GM18861 (cell line): Measurements from ENCODE around the gene SH3RF3.

ENCODE experiments used
- ATAC-seq: cut with Tn5 transposase; IDR thresholded peaks from one replicate; pipeline ENCODE4 v1.9.1; 2021; ENCODE audit not compliant: unreplicated experiment

SH3RF3 gene

GRCh38 chr2:109402180-109402579, 273.2 kb downstream of the SH3RF3 start:
- ATAC-seq: no peak

GRCh38 chr2:109402980-109403840, 274.2 kb downstream of the SH3RF3 start:
- ATAC-seq: no peak

DNA sequence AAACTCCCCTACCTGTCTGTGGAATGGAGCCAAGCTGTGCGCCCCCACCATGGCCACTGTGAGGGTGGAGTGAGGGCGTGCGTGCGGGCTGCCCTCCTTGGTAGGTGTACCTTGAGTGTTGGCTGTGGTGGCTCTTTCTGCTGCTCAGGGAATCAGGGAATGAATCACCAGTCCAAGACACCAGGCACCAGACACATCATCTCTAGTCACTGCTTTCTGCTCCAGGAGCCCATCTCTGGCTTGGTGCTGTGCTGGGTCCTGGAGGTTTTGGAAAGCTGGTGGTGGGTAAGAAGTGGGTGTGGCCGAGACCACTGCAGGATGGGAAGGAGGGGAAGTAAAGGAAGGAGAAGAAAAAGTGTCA, 274.8 kb downstream of the SH3RF3 start:
- ATAC-seq: no peak

DNA sequence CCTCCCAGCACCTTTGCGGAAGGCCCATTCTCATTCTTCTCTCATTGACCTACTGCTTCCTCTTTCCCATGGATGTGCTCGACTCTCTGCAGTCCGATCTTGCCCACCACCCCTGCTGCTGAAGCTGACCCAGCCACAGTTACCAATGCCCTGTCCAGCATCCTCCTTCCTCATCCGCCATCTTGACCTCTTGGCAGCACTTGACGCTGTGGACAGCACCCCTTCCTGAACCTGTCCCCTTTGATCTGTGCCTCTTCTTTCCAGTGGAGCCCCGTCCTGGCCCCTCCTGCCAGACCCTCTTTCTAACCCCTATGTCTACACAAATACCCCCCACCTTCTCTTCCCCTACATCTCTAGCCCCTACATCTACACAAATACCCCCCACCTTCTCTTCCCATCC, 275.7 kb downstream of the SH3RF3 start:
- ATAC-seq: no peak

DNA sequence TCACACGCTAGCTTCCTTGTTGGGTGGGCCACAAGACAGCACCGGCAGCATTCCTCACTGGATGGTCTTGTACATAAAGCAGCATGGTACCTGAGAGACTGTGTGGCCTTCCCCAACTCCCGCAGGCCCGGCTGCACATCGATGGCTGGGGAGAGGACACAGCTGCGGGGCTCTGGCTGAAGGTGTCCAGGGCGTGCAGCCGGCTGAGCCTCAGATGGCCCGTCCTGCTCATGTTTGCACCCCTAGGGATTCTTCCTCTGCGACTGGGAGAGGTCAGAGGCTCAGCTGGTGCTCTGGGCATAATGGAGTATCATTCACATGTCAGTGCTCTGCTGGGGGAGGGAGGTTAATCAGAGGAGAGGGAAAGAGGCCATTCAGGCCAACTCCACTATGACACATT, 276.9 kb downstream of the SH3RF3 start:
- no peak for ATAC-seq

GRCh38 chr2:109406301-109406700, 277.3 kb downstream of the SH3RF3 start:
- no peak for ATAC-seq

DNA sequence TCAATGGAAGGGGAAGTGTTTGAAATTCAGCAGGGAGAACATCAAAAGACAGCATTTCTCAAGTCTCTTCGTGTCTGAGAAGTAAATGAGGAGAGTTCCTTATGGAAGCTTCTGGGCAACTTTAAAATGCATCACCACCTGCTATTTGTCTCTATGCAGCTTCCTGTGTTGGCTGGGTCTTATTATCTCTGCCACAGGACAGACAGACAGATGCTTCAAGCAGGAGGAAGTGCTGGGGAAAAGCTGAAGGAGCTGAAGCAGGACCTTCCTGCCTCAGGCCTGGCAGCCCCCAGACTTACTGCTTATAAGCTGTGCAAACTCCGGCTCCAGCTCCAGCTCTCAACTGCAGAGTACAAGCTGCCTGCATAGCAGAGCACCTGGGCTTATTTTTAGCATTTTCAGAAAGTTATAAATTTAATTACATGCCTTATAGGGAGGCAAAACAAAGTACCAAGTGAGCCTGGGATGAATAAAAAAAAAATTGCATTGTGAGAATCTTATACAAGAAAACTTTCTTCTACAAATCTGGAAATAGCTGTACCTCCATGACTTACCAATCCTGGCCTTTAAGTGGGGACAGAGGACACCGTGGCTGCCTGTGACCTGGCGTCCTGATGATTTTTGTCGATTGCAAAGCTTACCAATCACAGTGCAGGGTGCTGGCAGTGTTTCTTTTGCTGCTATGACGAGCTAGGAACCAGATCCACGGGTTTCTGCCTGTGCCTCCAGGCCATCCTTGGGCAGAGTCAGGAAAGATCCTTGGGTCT, 278.5 kb downstream of the SH3RF3 start:
- no peak for ATAC-seq

DNA sequence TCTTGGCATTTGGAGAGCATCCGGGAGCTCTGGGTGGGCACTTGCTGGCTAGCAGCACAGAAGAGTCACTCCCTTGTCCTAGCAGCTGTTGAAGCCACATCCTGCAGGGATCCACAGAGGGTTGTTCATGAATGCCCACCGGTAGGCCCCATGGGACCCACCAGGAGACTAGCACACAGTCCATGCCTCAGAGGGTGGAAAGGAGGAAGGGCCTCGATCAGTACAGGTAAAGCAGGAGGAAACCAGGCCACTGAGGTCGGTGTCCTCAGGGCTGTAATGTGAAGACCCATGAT, 279.0 kb downstream of the SH3RF3 start:
- ATAC-seq: no peak

DNA sequence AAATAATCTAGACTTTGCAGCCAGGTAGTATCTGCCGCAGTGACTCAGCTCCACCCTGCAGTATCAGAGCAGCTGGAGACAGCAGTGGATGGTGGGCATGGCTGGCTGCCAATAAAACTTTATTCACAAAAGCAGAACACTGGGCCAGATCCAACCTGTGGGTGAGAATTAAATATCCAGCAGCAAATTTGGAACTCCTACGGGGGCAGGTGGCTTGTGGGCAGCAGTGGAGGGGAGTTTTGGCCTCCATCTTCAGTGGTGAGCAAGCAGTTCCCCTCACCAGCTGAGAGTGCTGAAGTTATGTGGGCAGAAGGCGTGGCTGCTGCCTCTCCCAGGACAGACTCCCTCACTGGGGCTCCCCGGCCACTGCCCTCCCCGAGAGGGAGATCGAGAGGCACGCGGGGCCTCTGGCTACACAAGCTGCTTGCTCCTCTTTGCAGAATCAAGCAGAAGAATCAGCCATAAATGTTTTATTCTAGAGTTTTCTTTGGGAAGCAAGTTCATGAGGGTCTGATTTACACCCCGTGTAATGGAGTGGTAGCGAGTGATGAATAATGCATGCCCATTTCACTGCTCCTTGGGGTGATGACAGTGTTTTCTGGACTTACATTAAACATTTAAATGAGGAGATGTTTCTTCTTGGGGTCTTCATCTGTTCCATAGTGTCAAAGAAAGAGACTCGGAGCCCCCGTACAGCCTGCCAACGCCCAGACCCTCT, 280.5 kb downstream of the SH3RF3 start:
- no peak for ATAC-seq

DNA sequence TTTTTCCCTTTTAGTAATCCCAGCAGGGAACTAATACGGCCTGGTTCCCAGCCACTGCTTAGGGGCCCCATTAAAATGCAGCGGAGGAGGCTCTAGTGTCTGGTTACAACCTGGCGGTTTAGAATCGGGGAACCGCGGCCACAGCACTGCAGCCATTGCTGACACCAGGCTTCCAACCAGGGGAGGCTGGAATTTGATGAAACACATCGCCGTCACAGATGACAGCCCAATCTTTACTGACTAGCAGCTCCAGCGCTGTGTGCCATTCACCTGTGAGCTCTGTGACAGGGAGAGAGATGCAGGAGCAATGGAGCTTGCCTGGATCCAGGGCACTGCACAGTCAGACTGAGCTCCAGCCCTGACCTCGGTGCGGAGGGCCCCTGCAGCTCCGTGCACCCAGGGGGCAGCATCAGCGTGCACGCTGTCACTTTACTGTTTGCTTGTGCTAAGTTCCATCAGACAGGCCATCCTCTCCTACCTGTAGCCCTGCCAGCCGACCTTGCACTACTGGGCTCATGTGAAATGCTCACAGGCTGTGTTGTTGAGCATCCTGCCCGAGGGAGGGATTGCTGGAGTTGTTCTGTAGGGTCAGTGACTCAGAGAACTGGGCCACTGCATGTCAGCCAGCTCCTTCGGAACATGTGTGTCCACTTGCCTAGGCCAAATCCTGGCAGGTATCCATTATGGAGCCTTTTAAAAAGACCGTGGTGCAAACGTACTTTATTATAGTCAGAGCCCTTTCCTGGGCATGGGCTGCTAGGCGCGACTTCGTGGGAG, 281.2 kb downstream of the SH3RF3 start:
- no peak for ATAC-seq

DNA sequence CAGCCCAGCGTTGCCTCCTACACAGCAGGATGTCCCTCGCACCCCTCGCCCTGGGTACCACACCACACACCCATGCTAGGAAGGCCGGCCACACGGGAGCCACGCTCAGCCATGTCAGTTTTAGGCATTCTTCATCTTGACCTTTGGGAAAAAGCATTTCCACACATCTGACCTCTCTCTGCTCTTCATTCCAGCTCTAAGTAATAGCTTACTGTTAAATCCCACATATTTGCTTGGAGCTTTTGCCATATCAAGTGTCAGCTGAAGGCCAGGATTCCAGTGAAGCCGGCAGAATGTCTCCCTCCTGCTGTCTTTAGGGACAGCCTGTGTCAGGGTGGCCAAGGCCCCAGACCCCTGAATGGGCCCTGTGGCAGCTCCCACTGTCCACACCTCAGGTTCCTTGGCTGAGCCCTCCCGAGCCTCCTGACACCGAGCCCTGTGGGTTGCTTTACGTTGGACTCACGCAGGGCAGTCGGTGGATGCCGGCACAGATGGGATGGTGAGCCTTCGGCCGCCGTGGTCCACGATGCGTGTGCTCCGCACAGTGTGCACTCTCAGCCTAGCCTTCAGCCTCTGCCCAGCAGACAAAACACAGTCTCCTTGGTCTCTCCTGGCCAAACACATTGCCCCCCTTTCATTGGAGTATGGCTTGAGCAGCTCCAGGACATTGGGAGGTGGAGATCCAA, 282.8 kb downstream of the SH3RF3 start:
- ATAC-seq: no peak

GRCh38 chr2:109415581-109416013, 286.6 kb downstream of the SH3RF3 start:
- no peak for ATAC-seq

DNA sequence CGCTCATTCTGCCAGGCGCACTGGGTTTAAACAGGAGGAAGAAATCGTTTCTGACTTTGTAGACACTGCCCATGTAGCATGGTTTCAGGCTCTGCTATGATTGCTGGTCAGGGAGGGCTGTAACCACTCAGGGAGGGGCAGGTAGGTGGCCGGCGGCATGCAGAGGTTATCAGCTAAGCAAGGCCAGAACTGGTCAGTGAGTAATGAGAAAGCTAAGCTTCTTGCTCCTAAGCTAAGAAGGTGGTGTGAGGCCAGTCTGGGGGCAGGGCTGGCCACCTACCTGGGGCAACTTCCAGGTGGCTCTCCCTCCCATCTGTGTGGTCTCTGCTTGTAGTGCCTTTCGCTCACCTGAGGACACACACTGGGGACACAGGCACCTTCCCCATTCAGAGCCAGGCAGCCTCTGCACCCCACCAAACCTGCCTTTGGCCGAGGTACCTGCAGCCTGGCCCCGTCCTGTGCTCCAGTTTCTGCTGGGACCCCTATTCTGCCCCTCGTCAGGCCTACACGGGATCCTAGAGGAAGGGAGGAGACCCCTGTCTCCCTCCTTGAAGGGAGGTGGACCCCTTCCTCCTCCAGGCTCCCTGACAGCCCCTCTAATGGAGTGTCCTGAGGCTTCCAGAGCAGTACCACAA, 288.8 kb downstream of the SH3RF3 start:
- ATAC-seq: no peak

DNA sequence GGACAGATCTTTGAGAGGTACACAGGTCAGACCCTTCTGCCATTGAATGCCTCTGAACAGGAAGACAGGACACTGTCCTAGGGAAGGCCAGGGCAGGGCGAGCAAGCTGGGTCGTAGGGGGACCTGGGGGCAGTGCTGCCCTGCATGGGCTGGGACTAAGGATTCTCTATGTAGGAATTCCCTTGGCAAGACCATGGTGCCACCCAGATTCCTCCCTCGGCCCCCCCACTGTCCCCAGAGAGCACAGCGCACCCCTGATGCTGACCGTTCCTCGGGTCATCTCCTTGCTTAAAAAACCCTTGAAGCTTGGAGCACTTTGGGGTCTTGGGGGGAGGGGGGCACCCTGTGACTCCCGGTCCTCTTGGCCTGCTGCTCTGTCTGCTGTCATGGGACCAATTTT, 289.7 kb downstream of the SH3RF3 start:
- ATAC-seq: no peak

GRCh38 chr2:109419171-109419756, 290.3 kb downstream of the SH3RF3 start:
- no peak for ATAC-seq

- no peak for ATAC-seq
Measured at GRCh38 chr2:109419960-109420370, 291.0 kb downstream of the SH3RF3 start.

- no peak for ATAC-seq
Measured at GRCh38 chr2:109421101-109421500, 292.1 kb downstream of the SH3RF3 start.

DNA sequence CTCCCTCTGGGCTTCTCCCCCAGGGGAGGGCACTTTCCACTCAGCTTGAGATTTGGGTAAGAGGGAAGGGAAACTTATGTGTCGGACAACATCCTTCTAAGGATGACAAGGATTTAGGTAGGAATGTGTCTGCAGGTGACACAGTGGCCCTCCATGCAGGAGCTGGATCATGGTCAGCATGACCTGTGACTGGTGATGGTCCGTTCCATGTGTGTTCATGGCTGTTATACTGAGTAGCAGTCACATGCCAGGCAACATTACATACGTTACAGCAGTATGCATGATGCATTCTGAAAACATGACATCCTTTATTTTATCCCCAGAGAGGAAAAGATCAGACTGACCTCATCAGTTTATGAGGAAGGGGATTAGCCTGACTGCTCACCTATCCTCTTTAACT, 292.6 kb downstream of the SH3RF3 start:
- ATAC-seq: no peak

- ATAC-seq: no peak
Measured at GRCh38 chr2:109422071-109422757, 293.2 kb downstream of the SH3RF3 start.
